Ovary (tissue), 3 donors: ENCODE data around the gene AGPS.
"Not testable (repeated sequence)": the region's sequence is repeated elsewhere in the genome, so short reads cannot be mapped to it uniquely, and the experiment has no call there.

ENCODE experiments used
- EP300 ChIP-seq: sonication (generic); formaldehyde crosslinking; IDR thresholded peaks from one replicate; pipeline ENCODE4 v1.6.1; 2017; ENCODE audit warnings: antibody characterized with exemption
- TF ChIP-seq, protein P1 (sequence below), 3 donors: fragments of 450-650 bp in 2 of 3; fragments of 200-600 bp in 1 of 3; IDR thresholded peaks; one replicate each; pipeline versions ENCODE4 v1.5.1 to v1.8.0; 2016 to 2022; ENCODE audit warnings: antibody characterized with exemption in 3 of 3, mild to moderate bottlenecking in 1 of 3
- donor health status: DM: no; HTN: no; CAD: no.

GRCh38 chr2:177424620-177425019 lies 32.0 kb downstream of the AGPS start:
- TF ChIP-seq, protein P1, sequence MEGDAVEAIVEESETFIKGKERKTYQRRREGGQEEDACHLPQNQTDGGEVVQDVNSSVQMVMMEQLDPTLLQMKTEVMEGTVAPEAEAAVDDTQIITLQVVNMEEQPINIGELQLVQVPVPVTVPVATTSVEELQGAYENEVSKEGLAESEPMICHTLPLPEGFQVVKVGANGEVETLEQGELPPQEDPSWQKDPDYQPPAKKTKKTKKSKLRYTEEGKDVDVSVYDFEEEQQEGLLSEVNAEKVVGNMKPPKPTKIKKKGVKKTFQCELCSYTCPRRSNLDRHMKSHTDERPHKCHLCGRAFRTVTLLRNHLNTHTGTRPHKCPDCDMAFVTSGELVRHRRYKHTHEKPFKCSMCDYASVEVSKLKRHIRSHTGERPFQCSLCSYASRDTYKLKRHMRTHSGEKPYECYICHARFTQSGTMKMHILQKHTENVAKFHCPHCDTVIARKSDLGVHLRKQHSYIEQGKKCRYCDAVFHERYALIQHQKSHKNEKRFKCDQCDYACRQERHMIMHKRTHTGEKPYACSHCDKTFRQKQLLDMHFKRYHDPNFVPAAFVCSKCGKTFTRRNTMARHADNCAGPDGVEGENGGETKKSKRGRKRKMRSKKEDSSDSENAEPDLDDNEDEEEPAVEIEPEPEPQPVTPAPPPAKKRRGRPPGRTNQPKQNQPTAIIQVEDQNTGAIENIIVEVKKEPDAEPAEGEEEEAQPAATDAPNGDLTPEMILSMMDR (IDR thresholded peaks at IDR 0.05), result not testable (repeated sequence)
- not testable (repeated sequence) for TF ChIP-seq EP300
